A549 (cell line): ENCODE results near the gene SLC37A2.

Experiments
- RNF2 ChIP-seq: fragments of 200-600 bp; sonication (generic); IDR thresholded peaks from 2 replicates; pipeline ENCODE4 v1.6.1; 2016; ENCODE audit warnings: low read depth, mild to moderate bottlenecking, antibody characterized with exemption, moderate library complexity, borderline replicate concordance
- TF ChIP-seq, protein P1 (sequence below): fragments of >200 bp; sonication (Bioruptor Twin); formaldehyde crosslinking; IDR thresholded peaks from 3 replicates; pipeline ENCODE4 v1.5.1; 2016

DNA sequence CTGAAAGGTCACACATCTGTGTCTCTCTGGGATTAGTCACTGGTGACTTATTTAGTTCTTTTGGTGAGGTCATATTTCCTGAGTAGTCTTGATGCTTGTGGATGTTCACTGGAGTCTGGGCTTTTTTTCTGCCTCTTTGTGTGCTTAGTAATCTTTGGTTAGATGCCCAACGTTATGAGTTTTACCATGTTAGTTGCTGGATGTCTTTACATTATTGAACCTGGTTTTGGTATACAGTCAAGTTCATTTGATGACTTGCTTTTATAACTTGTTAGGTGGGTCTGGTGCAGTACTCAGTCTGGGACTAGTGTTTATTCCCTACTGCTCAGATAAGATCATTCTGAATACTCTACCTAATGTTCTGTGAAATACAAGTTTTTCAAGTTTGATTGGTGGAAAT lies 26.2 kb upstream of the SLC37A2 start:
- TF ChIP-seq RNF2, result no peak
- TF ChIP-seq, protein P1, sequence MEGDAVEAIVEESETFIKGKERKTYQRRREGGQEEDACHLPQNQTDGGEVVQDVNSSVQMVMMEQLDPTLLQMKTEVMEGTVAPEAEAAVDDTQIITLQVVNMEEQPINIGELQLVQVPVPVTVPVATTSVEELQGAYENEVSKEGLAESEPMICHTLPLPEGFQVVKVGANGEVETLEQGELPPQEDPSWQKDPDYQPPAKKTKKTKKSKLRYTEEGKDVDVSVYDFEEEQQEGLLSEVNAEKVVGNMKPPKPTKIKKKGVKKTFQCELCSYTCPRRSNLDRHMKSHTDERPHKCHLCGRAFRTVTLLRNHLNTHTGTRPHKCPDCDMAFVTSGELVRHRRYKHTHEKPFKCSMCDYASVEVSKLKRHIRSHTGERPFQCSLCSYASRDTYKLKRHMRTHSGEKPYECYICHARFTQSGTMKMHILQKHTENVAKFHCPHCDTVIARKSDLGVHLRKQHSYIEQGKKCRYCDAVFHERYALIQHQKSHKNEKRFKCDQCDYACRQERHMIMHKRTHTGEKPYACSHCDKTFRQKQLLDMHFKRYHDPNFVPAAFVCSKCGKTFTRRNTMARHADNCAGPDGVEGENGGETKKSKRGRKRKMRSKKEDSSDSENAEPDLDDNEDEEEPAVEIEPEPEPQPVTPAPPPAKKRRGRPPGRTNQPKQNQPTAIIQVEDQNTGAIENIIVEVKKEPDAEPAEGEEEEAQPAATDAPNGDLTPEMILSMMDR, result no peak
